Measurements from ENCODE around the gene DIRAS2. TPM values are rescaled to one million over a fixed set of nuclear protein-coding genes. Genes with fewer than 3 reads are reported as not detected.

The DIRAS2 gene
- total RNA-seq, 1 donor: not detected

DNA sequence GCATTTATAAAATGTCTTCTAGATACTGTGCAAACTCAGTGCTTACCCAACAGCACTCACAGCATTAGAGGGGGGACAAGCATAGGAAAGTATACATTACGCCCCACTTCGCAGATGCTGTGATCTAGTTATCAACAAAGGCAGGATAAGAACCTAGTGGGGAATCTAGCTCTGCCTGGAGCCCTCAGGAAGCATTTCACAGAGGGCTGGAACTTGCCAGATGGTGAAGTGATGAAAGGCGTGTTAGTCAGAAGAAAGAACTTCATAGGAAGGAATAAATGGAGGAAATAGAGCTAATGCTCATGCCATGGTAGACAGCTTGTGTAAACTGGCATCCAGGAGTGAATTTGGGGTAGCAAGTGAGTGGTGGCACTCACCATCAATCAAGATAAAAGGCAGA, 25.8 kb downstream of the DIRAS2 start:
- TF ChIP-seq, protein P1, sequence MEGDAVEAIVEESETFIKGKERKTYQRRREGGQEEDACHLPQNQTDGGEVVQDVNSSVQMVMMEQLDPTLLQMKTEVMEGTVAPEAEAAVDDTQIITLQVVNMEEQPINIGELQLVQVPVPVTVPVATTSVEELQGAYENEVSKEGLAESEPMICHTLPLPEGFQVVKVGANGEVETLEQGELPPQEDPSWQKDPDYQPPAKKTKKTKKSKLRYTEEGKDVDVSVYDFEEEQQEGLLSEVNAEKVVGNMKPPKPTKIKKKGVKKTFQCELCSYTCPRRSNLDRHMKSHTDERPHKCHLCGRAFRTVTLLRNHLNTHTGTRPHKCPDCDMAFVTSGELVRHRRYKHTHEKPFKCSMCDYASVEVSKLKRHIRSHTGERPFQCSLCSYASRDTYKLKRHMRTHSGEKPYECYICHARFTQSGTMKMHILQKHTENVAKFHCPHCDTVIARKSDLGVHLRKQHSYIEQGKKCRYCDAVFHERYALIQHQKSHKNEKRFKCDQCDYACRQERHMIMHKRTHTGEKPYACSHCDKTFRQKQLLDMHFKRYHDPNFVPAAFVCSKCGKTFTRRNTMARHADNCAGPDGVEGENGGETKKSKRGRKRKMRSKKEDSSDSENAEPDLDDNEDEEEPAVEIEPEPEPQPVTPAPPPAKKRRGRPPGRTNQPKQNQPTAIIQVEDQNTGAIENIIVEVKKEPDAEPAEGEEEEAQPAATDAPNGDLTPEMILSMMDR (IDR thresholded peaks at IDR 0.05; ENCODE audit: insufficient read depth, low read length): no peak
- H3K4me3 ChIP-seq (ENCODE audit: low read depth, low read length): no peak overlapping the region
- no peak for DNase-seq (ENCODE audit: low read depth)

DNA sequence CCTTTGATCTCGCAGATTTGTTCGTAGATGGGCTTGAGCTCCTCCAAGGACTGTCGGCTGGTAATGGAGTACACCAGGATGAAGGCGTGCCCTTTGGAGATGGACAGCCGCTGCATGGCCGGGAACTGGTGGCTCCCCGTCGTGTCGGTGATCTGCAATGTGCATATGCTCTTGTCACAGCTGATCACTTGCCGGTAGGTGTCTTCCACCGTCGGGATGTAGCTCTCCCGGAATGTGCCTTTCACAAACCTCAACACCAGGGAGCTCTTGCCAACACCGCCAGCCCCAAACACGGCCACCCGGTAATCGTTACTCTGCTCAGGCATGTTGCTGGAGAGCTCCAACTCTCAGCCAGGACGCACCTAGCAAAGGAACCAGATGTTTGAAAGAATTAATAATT, 29.1 kb downstream of the DIRAS2 start:
- TF ChIP-seq, protein P1 (IDR thresholded peaks at IDR 0.05; ENCODE audit: insufficient read depth, low read length): no peak
- no peak overlapping the region for H3K4me3 ChIP-seq (ENCODE audit: low read depth, low read length)
- DNase-seq (ENCODE audit: low read depth): no peak

DNA sequence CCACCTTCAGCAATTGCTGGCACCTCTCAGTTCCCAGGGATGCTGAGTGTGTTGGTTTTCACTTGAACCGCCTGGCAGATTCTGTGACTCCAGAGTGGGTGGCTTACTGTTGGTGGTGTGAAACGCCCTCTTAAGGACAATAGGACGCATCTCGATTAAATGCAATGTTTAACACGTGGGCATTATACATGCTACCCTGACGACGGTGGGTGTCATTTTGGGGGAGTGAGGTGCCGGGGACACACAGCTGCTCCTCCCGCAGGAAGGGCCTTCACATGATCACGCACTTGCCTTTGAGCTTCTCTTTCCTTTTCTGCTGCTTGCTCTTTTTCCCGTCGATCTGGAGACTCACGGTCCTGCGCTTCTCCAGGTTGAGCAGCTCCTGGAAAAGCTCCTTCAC, 29.7 kb downstream of the DIRAS2 start:
- no peak overlapping the region for H3K4me3 ChIP-seq (ENCODE audit: low read depth, low read length)
- no peak for DNase-seq (ENCODE audit: low read depth)
- TF ChIP-seq, protein P1 (IDR thresholded peaks at IDR 0.05; ENCODE audit: insufficient read depth, low read length): no peak

DNA sequence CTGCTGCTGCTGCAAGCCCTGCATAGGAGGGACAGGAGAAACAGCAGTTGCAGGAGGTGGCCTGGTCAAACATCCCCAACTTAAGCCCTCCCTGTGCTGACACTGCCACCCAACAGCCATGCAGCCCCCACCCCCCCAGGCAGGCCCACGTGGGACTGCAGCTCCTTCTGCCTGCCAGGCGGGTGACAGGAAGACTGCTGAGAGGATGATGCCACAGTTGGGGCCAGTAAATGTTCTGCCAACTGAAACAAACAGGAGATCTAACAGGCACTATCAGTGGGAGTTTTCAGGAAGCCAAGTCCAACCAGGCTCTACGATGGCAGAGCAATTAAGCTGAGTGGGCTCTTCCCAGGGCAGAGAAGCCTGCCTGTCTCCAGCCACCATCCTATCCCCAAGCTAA, 31.1 kb downstream of the DIRAS2 start:
- no peak for DNase-seq (ENCODE audit: low read depth)
- TF ChIP-seq, protein P1 (IDR thresholded peaks at IDR 0.05; ENCODE audit: insufficient read depth, low read length): no peak
- no peak overlapping the region for H3K4me3 ChIP-seq (ENCODE audit: low read depth, low read length)

DNA sequence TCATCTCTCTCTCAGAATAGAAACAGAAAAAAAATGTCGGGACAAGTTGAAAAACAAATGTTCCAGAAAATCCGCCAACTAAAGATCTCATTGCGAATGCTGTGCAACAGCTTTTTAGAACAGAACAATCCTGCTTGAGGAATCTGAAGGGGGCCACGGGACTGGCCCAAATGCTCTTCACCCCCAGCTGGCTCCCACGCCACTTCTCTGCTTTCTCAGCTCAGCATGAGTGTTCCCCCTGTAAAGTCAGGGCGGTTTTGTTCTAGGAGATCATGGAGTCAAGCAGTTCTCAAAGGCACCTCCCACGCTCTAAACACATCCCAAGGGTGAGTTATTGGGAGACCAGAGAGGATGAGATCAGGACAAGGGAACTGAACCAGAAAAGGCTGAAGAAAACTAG, 31.5 kb downstream of the DIRAS2 start:
- no peak for DNase-seq (ENCODE audit: low read depth)
- no peak overlapping the region for H3K4me3 ChIP-seq (ENCODE audit: low read depth, low read length)
- TF ChIP-seq, protein P1 (IDR thresholded peaks at IDR 0.05; ENCODE audit: insufficient read depth, low read length): no peak

DNA sequence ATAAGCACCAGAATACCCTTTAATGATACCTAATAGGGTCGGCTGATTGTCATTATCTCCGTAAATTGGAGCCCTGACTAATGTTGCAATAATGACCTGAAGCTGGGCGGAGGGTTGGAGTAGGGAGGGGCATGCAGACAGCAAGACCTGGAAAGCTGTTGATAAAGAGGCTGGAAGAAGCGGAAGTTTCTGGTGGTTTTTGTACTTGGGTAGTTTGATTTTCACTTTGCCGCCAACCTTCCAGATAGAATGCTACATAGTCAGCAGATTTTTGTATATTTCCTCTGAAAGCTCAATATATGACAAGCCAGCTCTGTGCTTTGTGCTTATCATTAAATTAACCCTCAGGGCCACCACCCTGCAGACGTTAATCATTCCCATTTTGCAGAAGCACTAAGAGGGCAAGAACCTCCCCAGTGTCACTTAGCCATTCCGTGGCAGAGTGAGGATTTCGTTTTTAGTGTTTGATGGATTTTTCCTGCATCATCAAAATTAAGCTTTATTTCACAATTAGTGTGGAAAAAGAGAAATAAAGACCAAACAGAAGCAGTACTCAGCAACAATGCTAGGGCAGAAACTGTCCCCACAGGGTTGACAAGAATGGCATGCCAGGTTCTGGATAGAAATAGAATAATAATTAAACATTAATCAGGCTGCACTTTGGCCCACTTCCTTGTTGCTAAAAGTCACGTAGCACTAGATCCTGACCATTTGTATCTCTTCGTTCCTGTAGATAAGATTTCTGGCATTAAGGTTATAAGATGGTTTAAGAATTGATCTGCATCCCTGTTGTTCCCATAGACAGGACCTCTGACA, 34.7 kb downstream of the DIRAS2 start:
- H3K4me3 ChIP-seq (ENCODE audit: low read depth, low read length): no peak overlapping the region
- no peak for DNase-seq (ENCODE audit: low read depth)
- TF ChIP-seq, protein P1 (IDR thresholded peaks at IDR 0.05; ENCODE audit: insufficient read depth, low read length): no peak

DNA sequence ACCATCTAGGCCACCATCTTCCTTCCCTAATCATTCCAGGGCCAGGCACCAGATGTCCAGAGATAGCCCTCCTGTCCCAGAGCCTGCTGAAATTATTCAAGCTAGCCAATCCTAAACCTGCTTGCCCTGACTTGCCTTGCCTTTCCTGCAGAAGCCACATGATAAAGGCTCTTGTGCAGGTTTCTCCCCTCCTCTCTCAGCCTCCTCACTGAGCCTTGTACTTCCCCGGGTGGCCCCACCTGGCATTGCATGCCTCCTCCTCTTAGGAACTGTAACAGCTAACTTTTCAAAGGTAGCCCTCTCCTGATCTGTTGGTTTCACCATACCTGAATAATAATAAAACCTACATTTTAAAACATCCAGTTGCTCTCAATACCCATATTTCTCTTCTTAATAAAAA, 42.6 kb downstream of the DIRAS2 start:
- TF ChIP-seq, protein P1 (IDR thresholded peaks at IDR 0.05; ENCODE audit: insufficient read depth, low read length): no peak
- no peak for DNase-seq (ENCODE audit: low read depth)

More for the DNA sequence above, 42.6 kb downstream of the DIRAS2 start:
- no peak overlapping the region for H3K4me3 ChIP-seq (ENCODE audit: low read depth, low read length)

All from fibroblast of the aortic adventitia (primary cell).